Liver (tissue), 9 donors: Measurements from ENCODE around the gene PGS1. TPM values are rescaled to one million over a fixed set of nuclear protein-coding genes. Genes with fewer than 3 reads are reported as not detected.

Source experiments
- DNase-seq: peaks from one replicate; pipeline ENCODE4 v3.0.0-alpha.2; 2017; ENCODE audit warnings: low spot score
- H3K27ac ChIP-seq, 2 donors: one replicate each; pipeline ENCODE4 v1.7.0; 2013; ENCODE audit warnings: inconsistent platforms in 2 of 2, low read length in 2 of 2, control low read depth in 1 of 2, low read depth in 1 of 2, mild to moderate bottlenecking in 1 of 2
- H3K27me3 ChIP-seq, 4 donors: one replicate each; pipeline versions ENCODE4 v1.6.1 to v1.7.0; 2013; ENCODE audit warnings: low read length in 3 of 4, inconsistent platforms in 1 of 4, mild to moderate bottlenecking in 1 of 4, moderate library complexity in 1 of 4; ENCODE audit not compliant: control insufficient read depth in 4 of 4, insufficient read depth in 4 of 4
- H3K36me3 ChIP-seq, 4 donors: one replicate each; pipeline versions ENCODE4 v1.6.1 to v1.7.0; 2013; ENCODE audit warnings: low read length in 3 of 4, mild to moderate bottlenecking in 3 of 4, low read depth in 1 of 4, moderate library complexity in 1 of 4; ENCODE audit not compliant: control insufficient read depth in 4 of 4, insufficient read depth in 3 of 4
- H3K4me1 ChIP-seq, 4 donors: one replicate each; pipeline versions ENCODE4 v1.6.1 to v1.7.0; 2013; ENCODE audit warnings: low read length in 3 of 4, mild to moderate bottlenecking in 3 of 4, moderate library complexity in 1 of 4; ENCODE audit not compliant: control insufficient read depth in 4 of 4, insufficient read depth in 4 of 4
- H3K4me3 ChIP-seq, 3 donors: one replicate each; pipeline versions ENCODE4 v1.6.1 to v1.7.0; 2013; ENCODE audit warnings: low read length in 3 of 3, control low read depth in 1 of 3, low read depth in 1 of 3, mild to moderate bottlenecking in 1 of 3
- H3K9ac ChIP-seq, 2 donors: one replicate each; pipeline ENCODE4 v1.7.0; 2013; ENCODE audit warnings: low read length in 2 of 2, mild to moderate bottlenecking in 2 of 2, moderate library complexity in 2 of 2, control low read depth in 1 of 2, low read depth in 1 of 2
- H3K9me3 ChIP-seq, 4 donors: one replicate each; pipeline versions ENCODE4 v1.6.1 to v1.7.0; 2013; ENCODE audit warnings: low read length in 3 of 4; ENCODE audit not compliant: control insufficient read depth in 4 of 4
- ATF3 ChIP-seq: IDR thresholded peaks from 2 replicates; pipeline ENCODE4 v1.6.1; 2016; ENCODE audit warnings: antibody characterized with exemption
- EGR1 ChIP-seq, 2 donors: IDR thresholded peaks; 2 replicates each; pipeline ENCODE4 v1.6.1; 2016 to 2018; ENCODE audit warnings: antibody characterized with exemption in 2 of 2, low read depth in 2 of 2
- FOXA1 ChIP-seq: IDR thresholded peaks from 2 replicates; pipeline ENCODE4 v1.6.1; 2016; ENCODE audit warnings: antibody characterized with exemption
- FOXA2 ChIP-seq: IDR thresholded peaks from 2 replicates; pipeline ENCODE4 v1.6.1; 2016; ENCODE audit warnings: antibody characterized with exemption
- GABPA ChIP-seq, 2 donors: IDR thresholded peaks in 1 of 2; conservative IDR thresholded peaks in 1 of 2; 2 replicates each; pipeline ENCODE4 v1.6.1; 2016; ENCODE audit warnings: antibody characterized with exemption in 2 of 2, mild to moderate bottlenecking in 1 of 2, moderate library complexity in 1 of 2
- HNF4A ChIP-seq, 2 donors: conservative IDR thresholded peaks; 2 replicates each; pipeline ENCODE4 v1.6.1; 2016; ENCODE audit warnings: antibody characterized with exemption in 2 of 2, mild to moderate bottlenecking in 2 of 2
- HNF4G ChIP-seq: IDR thresholded peaks from 2 replicates; pipeline ENCODE4 v1.6.1; 2016; ENCODE audit warnings: antibody characterized with exemption
- JUND ChIP-seq, 2 donors: IDR thresholded peaks; 2 replicates each; pipeline ENCODE4 v1.6.1; 2016; ENCODE audit warnings: antibody characterized with exemption in 2 of 2
- NR2F2 ChIP-seq: IDR thresholded peaks from 2 replicates; pipeline ENCODE4 v1.6.1; 2016; ENCODE audit warnings: antibody characterized with exemption
- RAD21 ChIP-seq, 2 donors: IDR thresholded peaks; 2 replicates each; pipeline ENCODE4 v1.6.1; 2016; ENCODE audit warnings: antibody characterized with exemption in 2 of 2, mild to moderate bottlenecking in 2 of 2
- REST ChIP-seq: IDR thresholded peaks from 2 replicates; pipeline ENCODE4 v1.6.1; 2016; ENCODE audit warnings: antibody characterized with exemption, mild to moderate bottlenecking
- RXRA ChIP-seq, 2 donors: IDR thresholded peaks; 2 replicates each; pipeline ENCODE4 v1.6.1; 2017 to 2018; ENCODE audit warnings: antibody characterized with exemption in 2 of 2, mild to moderate bottlenecking in 1 of 2
- SP1 ChIP-seq: IDR thresholded peaks from 2 replicates; pipeline ENCODE4 v1.6.1; 2018; ENCODE audit warnings: antibody characterized with exemption, mild to moderate bottlenecking
- TAF1 ChIP-seq: conservative IDR thresholded peaks from 2 replicates; pipeline ENCODE4 v1.6.1; 2016; ENCODE audit warnings: antibody characterized with exemption, mild to moderate bottlenecking
- YY1 ChIP-seq: IDR thresholded peaks from 2 replicates; pipeline ENCODE4 v1.6.1; 2016; ENCODE audit warnings: antibody characterized with exemption, mild to moderate bottlenecking
- ZBTB33 ChIP-seq: IDR thresholded peaks from 2 replicates; pipeline ENCODE4 v1.6.1; 2016; ENCODE audit warnings: antibody characterized with exemption
- WGBS: extraction: QIAGEN DNeasy Blood & Tissue Kit; methylation state at CpG from one replicate; pipeline ENCODE4 v1.1.7; 2013; 5-methylcytosine and 5-hydroxymethylcytosine counted together
- polyA plus RNA-seq, 2 donors: library from polyadenylated mRNA; stranded (reverse) in 1 of 2; unstranded in 1 of 2; fragments of 200-250 nt in 1 of 2; fragments of >200 nt in 1 of 2; fragmentation: Nextera tagmentation in 1 of 2; extraction: Ambion mirVana in 1 of 2; gene quantifications; one replicate each; pipeline versions ENCODE4 v1.2.1 to v1.2.3, GENCODE V29; 2013 to 2015
- total RNA-seq, 2 donors: library from RNA; depleted of rRNA; stranded (reverse); fragments of >200 nt; gene quantifications; one replicate each; pipeline ENCODE4 v1.2.3, GENCODE V29; 2014
- TF ChIP-seq, protein P1 (sequence below): IDR thresholded peaks from 2 replicates; pipeline ENCODE4 v1.6.1; 2016; ENCODE audit warnings: antibody characterized with exemption
- TF ChIP-seq, protein P2 (sequence below): fragments of 150-350 bp; IDR thresholded peaks from 2 replicates; pipeline ENCODE4 v1.5.1; 2017; ENCODE audit warnings: improper control_type of control experiment, low read depth, low read length; ENCODE audit not compliant: missing input control
- donor health status: healthy.
- donor health status: healthy.
- donor health status: healthy.
- donor health status: healthy.
- donor health status: healthy.

The PGS1 gene
- total and polyA plus RNA-seq, 4 donors: 8.1 to 24.1 (median 12.2) TPM

- no peak for TF ChIP-seq REST
These were observed 13.8 kb downstream of the PGS1 start (continued) for GRCh38 chr17:78392295-78392694.

- Histone ChIP-seq H3K27me3 (no peaks in the 10 kb centered on the region), H3K4me3 (no peak overlapping the region), H3K9me3 (no peaks in the 10 kb centered on the region), H3K4me1 (peaks cover 5 to 23% (median 16%) of the 10 kb centered on the region in 4 donors), H3K36me3 (peaks cover 0 to 9% (median 3%) of the 10 kb centered on the region in 4 donors), H3K9ac (no peak overlapping the region), H3K27ac (no peak overlapping the region)
- TF ChIP-seq HNF4G (no peak), NR2F2 (no peak), SP1 (no peak)
- no peak for DNase-seq
- 92% methylated on average over 4 of the region's 4 CpGs for WGBS
These were observed 15.1 kb downstream of the PGS1 start for GRCh38 chr17:78393575-78393974.

DNA sequence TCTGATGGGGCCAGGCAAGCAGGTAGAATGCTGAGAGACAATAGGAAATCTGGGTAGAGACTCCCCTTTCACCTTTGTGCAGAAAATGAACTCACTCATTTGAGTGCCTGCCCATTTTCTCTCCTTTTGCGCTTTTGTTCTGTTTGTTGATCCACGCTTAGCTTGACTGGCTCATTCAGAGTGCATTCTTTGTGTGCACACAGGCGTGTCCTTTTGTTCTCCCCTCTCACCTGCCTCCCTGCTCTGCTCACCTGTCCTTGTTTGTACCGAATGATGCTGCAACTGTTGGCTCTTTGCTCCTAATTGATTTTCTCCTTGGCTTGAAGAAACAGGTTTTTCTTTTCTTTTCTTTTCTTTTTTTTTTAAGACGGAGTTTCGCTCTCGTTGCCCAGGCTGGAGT lies 15.8 kb downstream of the PGS1 start:
- Histone ChIP-seq H3K27ac (no peak overlapping the region), H3K4me3 (no peak overlapping the region), H3K36me3 (peaks cover 4 to 14% (median 8%) of the 10 kb centered on the region in 4 donors), H3K4me1 (peaks cover 5 to 23% (median 16%) of the 10 kb centered on the region in 4 donors), H3K9ac (no peak overlapping the region), H3K9me3 (no peaks in the 10 kb centered on the region), H3K27me3 (no peaks in the 10 kb centered on the region)
- TF ChIP-seq JUND (IDR thresholded peaks at IDR 0.05): no peak
- TF ChIP-seq RAD21 (IDR thresholded peaks at IDR 0.05): no peak
- TF ChIP-seq, protein P1, sequence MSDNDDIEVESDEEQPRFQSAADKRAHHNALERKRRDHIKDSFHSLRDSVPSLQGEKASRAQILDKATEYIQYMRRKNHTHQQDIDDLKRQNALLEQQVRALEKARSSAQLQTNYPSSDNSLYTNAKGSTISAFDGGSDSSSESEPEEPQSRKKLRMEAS: no peak
- TF ChIP-seq SP1: no peak
- no peak for TF ChIP-seq HNF4G
- no peak for TF ChIP-seq ZBTB33
- TF ChIP-seq RXRA (IDR thresholded peaks at IDR 0.05): no peak
- no peak for TF ChIP-seq HNF4A (conservative IDR thresholded peaks at IDR 0.05)
- TF ChIP-seq NR2F2: no peak
- no peak for TF ChIP-seq REST
- no peak for TF ChIP-seq EGR1 (IDR thresholded peaks at IDR 0.05; ENCODE audit: low read depth in 2 of 2)
- TF ChIP-seq GABPA (IDR thresholded peaks at IDR 0.05 in 1 of 2, conservative IDR thresholded peaks at IDR 0.05 in 1 of 2): no peak
- TF ChIP-seq ATF3: no peak
- no peak for TF ChIP-seq FOXA2
- TF ChIP-seq, protein P2, sequence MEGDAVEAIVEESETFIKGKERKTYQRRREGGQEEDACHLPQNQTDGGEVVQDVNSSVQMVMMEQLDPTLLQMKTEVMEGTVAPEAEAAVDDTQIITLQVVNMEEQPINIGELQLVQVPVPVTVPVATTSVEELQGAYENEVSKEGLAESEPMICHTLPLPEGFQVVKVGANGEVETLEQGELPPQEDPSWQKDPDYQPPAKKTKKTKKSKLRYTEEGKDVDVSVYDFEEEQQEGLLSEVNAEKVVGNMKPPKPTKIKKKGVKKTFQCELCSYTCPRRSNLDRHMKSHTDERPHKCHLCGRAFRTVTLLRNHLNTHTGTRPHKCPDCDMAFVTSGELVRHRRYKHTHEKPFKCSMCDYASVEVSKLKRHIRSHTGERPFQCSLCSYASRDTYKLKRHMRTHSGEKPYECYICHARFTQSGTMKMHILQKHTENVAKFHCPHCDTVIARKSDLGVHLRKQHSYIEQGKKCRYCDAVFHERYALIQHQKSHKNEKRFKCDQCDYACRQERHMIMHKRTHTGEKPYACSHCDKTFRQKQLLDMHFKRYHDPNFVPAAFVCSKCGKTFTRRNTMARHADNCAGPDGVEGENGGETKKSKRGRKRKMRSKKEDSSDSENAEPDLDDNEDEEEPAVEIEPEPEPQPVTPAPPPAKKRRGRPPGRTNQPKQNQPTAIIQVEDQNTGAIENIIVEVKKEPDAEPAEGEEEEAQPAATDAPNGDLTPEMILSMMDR: no peak
- no peak for TF ChIP-seq YY1
- TF ChIP-seq FOXA1: no peak
- TF ChIP-seq TAF1: no peak
- WGBS: 74% methylated on average over 7 of the region's 7 CpGs
- DNase-seq: no peak
